GM13977 (cell line): Measurements from ENCODE around the gene YPEL1.

Experiments used
- DNase-seq: peaks from one replicate; pipeline ENCODE4 v3.0.0; 2012; ENCODE audit warnings: low spot score
- in situ Hi-C: fragments of 300-500 bp; cut with MboI; formaldehyde crosslinking; loops from one replicate; pipeline ENCODE4 v1.12.0; 2022; ENCODE audit warnings: low sequenced_read_pairs, low pct_unique_long_range_greater_than_20kb, mixed read lengths, inconsistent platforms; ENCODE audit not compliant: unreplicated experiment
- TF ChIP-seq, protein P1 (sequence below): IDR thresholded peaks from 2 replicates; pipeline ENCODE4 v1.5.1; 2012; ENCODE audit warnings: mild to moderate bottlenecking, control low read depth; ENCODE audit not compliant: insufficient read depth; ENCODE audit errors: extremely low read depth, missing control alignments

YPEL1 gene

DNA sequence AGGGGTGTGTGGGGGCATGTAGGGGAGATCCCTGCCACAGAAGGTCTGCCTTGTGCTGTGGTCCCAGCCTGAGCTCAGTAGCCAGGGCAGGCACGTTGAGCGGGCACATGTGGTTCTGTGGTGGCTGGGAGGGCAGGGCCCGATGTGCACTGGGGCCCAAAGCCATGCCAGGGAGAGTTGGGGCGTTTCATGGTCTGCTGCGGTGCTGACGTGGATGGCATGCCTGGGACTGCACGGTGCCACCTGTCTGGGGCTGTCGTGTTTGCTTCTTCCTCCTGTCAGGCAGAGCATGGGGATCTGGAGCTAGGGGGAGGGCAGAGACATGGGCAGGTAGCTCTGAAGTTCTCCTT lies 50.5 kb downstream of the YPEL1 start:
- no peak for DNase-seq
- in situ Hi-C loops, result no loop called here
- TF ChIP-seq, protein P1, sequence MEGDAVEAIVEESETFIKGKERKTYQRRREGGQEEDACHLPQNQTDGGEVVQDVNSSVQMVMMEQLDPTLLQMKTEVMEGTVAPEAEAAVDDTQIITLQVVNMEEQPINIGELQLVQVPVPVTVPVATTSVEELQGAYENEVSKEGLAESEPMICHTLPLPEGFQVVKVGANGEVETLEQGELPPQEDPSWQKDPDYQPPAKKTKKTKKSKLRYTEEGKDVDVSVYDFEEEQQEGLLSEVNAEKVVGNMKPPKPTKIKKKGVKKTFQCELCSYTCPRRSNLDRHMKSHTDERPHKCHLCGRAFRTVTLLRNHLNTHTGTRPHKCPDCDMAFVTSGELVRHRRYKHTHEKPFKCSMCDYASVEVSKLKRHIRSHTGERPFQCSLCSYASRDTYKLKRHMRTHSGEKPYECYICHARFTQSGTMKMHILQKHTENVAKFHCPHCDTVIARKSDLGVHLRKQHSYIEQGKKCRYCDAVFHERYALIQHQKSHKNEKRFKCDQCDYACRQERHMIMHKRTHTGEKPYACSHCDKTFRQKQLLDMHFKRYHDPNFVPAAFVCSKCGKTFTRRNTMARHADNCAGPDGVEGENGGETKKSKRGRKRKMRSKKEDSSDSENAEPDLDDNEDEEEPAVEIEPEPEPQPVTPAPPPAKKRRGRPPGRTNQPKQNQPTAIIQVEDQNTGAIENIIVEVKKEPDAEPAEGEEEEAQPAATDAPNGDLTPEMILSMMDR, result no peak

DNA sequence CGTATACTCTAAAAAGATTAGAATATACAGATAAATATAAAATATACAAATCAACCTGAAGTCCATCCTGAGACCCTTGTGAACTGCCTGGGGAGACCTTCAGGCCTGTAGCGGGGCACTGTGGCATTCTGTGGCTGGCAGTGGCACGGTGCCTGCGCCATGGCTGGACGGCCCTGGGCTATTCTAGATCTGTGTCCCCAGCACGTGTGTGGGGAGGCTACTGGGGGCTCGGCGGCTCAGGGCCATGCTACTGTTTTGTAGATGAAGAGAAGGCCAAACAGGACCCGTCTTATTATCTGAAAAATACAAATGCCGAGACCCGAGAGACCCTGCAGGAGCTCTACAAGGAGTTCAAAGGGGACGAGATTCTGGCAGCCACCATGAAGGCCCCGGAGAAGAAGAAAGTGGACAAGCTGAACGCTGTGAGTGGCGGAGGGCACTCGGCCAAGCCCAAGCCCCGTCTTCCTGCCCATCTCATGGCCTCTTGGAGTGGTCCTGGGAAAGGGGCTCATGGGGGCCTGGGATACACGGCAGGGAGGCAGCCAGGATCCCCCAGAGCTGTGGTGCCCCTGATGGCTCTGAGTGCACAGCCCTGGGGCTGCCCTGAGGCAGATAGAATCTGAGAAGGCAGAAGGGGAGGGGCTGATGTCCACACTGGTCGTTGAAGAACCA lies 51.0 kb downstream of the YPEL1 start:
- no peak for DNase-seq
- in situ Hi-C loops, result no loop called here
- TF ChIP-seq, protein P1, result no peak

DNA sequence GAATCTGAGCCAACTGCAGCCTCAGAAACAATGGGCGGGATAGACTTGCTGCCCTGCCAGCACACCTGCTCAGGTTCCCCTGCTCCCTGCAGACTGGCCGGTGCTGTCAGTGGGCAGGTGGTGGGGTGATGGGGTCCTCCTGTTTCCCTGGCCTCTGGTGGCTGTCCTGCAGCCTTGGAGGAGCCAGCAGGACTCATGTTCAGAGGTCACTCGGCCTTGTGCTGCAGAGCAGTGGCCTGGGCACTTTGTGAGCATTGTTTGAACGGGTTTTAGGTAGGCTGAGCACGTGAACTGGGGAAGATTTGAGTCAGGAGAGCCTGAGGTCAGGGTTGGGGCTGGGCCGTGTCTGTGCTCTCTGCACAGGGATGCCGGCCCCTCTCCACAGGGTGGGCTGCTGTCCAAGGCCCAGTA lies 52.2 kb downstream of the YPEL1 start:
- no peak for DNase-seq
- in situ Hi-C loops, result no loop called here
- TF ChIP-seq, protein P1, result no peak

DNA sequence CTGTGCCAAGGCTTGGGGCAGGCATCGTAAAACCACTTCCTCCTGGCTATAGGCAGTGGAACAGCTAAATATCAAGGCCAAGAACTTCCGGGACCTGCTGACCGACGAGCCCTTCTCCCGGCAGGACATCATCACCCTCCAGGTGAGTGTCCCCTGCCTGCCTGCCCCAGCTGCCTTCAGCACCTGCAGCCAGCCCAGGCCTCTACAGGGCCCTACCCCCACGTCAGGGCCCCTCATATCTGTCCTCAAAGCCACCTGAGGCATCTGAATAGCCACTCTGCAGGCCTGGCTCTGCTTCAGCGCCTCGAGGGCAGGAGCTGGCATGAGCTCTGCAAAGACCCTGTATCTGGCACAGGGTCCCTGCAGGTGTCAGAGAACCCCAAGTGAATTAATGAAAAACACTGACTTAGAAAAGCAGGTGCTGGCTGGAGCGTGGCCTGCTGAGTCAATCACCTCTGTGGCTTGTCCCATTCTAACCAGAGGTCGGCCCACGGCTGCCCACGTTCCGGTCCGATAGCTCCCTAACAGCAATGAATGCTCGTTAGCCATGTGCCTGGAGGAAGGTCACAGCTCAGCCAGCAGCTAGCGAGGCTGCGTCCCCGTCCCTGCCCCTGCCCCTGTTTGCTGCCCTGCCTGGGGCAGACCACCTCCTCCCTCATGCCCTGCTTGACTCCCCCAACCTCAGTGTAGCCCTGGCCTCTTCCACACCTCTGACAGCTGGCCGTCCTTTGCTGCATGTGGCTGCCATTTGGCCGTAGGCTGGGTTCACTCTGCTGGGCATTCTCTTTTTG lies 53.0 kb downstream of the YPEL1 start:
- DNase-seq, result no peak
- in situ Hi-C loops, result no loop called here
- TF ChIP-seq, protein P1, result no peak

DNA sequence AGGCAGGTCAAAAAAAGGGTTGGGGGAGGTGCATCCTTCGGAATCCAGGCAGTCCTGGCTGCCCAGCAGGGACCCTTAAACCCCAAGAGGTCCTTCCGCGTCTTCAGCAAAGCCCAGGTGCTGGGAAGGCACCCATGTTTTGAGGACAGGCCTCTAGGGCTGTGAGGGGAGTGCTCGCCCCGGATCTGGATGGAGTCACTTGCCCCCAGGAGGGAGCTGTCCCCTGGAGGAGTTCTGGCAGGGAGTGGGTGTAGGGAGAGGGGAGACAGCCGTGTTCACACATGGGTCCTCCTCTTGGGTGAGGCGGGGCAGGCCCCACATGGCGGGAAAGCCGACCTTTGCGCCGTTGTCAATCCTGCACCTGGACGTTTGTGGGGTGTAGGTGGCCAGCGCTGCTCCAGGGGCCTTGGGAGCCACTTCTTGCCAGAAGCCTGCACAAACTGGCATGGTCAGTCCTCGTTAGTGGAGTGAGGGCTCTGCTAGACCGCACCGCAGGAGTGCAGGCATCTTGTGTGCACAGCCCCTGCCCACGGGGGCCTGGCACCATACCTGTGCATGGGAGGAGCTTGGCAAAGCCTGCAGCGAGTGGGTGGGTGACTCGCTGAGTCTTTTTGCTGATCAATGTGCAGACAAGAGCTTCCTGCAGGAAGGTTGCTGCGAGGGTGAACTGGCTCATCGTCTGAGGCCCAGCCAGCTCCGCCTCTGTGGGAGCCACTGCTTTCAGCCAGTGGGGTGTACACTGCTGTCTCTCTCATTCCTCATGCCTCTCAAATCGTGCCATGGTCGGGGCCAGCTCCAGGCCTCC lies 53.8 kb downstream of the YPEL1 start:
- TF ChIP-seq, protein P1, result no peak
- in situ Hi-C loops, result no loop called here
- no peak for DNase-seq

DNA sequence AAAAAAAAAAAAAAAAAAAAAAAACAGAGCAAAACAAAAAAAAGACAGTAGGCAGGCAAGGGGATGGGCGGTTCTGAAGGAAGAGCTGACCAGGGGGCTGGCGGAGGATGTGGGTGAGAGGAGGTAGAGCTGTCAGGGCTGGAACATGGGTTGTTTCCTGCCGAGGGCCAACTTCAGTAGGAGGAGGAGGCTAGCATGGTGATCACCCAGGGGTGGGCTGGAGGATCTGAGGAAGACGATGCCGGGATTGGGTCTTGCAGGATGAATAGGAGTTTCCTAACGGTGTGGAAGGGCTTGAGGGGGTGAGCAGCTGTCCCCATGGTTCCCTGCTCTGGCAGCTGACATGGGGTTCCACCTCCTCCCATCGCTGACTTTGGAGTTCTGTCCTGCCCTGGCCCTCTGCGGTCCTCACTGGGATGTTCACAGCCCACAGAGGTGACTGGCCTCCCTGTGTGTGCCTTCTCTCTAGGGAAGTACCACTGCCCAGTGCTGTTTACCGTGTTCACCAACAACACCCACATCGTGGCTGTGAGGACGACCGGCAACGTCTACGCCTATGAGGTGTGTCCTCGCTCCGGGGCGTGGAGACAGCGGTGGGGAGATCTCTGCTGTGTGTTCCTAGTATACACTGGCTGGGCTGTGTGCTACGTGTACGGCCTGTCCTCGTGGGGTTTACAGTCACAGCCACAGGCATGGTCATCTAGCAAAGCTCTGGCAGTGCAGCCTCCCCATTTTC lies 54.6 kb downstream of the YPEL1 start:
- no peak for DNase-seq
- TF ChIP-seq, protein P1, result no peak
- in situ Hi-C loops, result no loop called here
